ENCODE data around the gene AOX1.
A peak's percentile ranks its signal among the peaks of the same experiment; 100 is the strongest.

The AOX1 gene

GRCh38 chr2:200687922-200688920, 102.4 kb downstream of the AOX1 start:
- ATAC-seq (no peak), DNase-seq (no peak)
- H3K27ac Mint-ChIP-seq, result no peak overlapping the region
- peaks cover 0 to 4% of the 10 kb centered on the region in 2 donors for H3K9me3 Mint-ChIP-seq
- no peak overlapping the region for H3K4me3 Mint-ChIP-seq
- H3K4me1 Mint-ChIP-seq, result peaks cover 6% of the 10 kb centered on the region
- H3K27me3 Mint-ChIP-seq, result peaks cover 9% of the 10 kb centered on the region

DNA sequence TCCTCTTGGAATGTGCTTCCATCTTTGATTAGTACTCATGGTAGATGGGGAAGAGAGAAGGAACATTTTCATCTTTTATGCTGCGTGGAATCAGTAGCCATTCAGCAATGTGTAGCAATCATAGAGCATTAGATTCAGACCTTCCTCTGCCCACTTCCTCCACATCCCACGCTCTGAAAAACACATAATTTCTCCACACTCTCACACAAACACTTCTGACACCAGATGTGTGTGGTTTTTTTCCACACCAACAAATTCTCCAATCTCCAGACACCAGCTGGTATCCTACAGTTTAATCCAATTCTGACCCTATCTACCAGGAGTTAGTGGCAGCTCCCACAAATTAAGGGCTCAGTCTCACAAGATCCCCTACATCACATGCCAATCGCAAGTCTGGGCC, 103.3 kb downstream of the AOX1 start:
- peaks cover 0 to 4% of the 10 kb centered on the region in 2 donors for H3K9me3 Mint-ChIP-seq
- H3K27me3 Mint-ChIP-seq, result peaks cover 9% of the 10 kb centered on the region
- no peak overlapping the region for H3K4me3 Mint-ChIP-seq
- ATAC-seq, result no peak
- peaks cover 6% of the 10 kb centered on the region for H3K4me1 Mint-ChIP-seq
- H3K27ac Mint-ChIP-seq, result no peak overlapping the region
- no peak for DNase-seq

- Mint-ChIP-seq H3K4me1 (peaks cover 5% of the 10 kb centered on the region), H3K4me3 (no peak overlapping the region), H3K9me3 (no peaks in the 10 kb centered on the region), H3K27me3 (no peaks in the 10 kb centered on the region), H3K27ac (no peak overlapping the region)
- ATAC-seq (no peak), DNase-seq (no peak)
These were observed 108.1 kb downstream of the AOX1 start for GRCh38 chr2:200693836-200694470.

DNA sequence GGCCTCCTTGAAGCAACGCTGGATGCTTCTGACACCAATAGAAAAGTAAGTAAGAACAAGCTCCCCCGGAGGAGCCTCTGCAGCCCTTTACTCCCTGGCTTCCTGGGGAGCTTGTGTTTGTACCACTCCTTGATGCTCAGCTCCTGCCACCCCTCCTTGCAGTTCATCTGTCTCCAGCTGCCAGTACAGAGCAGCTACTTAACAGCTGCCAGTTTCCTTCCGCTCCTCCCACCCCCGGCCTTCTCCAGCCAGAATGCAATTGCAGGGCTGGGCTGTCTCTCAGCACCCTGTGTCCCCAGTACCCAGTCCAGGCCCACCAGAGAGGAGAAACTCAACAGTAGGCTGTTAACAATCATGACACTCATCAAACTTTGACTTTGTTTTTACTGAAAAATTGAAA, 109.4 kb downstream of the AOX1 start:
- Mint-ChIP-seq H3K4me1 (peaks cover 6% of the 10 kb centered on the region), H3K27ac (no peak overlapping the region), H3K27me3 (no peaks in the 10 kb centered on the region), H3K4me3 (no peak overlapping the region), H3K9me3 (no peaks in the 10 kb centered on the region)
- DNase-seq, result no peak
- ATAC-seq, result peak; percentile 39

GRCh38 chr2:200695601-200696000, 109.8 kb downstream of the AOX1 start:
- Mint-ChIP-seq H3K9me3 (no peaks in the 10 kb centered on the region), H3K4me3 (no peak overlapping the region), H3K4me1 (peaks cover 6% of the 10 kb centered on the region), H3K27me3 (no peaks in the 10 kb centered on the region), H3K27ac (no peak overlapping the region)
- no peak for DNase-seq
- no peak for ATAC-seq

GRCh38 chr2:200698217-200698616, 112.4 kb downstream of the AOX1 start:
- peaks cover 6% of the 10 kb centered on the region for H3K4me1 Mint-ChIP-seq
- H3K4me3 Mint-ChIP-seq, result no peak overlapping the region
- DNase-seq (no peak), ATAC-seq (no peak)
- no peaks in the 10 kb centered on the region for H3K27me3 Mint-ChIP-seq
- no peaks in the 10 kb centered on the region for H3K9me3 Mint-ChIP-seq
- H3K27ac Mint-ChIP-seq, result no peak overlapping the region

DNA sequence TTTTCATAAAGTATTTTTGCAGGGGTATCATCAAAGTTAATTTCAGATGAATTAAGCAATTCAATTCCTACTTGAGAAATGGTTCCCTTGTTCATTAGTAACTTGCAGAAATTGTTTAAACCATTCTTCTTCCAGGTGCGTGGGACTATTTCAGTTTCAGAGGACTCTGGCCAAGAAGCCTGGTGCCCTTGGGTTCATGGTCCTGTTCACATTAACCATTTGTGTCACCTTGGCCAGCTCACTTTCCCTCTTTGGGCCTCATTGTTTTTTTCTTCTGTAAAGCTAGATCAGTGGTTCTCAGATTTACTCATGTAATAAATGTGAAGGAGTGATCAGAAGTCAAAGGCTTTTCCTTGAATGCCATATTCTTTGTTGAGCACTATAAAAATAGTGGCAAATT, 113.5 kb downstream of the AOX1 start:
- H3K27me3 Mint-ChIP-seq, result peaks cover 8% of the 10 kb centered on the region
- no peaks in the 10 kb centered on the region for H3K9me3 Mint-ChIP-seq
- ATAC-seq, result no peak
- no peak overlapping the region for H3K27ac Mint-ChIP-seq
- DNase-seq, result no peak
- H3K4me1 Mint-ChIP-seq, result peaks cover 15% of the 10 kb centered on the region
- no peak overlapping the region for H3K4me3 Mint-ChIP-seq

DNA sequence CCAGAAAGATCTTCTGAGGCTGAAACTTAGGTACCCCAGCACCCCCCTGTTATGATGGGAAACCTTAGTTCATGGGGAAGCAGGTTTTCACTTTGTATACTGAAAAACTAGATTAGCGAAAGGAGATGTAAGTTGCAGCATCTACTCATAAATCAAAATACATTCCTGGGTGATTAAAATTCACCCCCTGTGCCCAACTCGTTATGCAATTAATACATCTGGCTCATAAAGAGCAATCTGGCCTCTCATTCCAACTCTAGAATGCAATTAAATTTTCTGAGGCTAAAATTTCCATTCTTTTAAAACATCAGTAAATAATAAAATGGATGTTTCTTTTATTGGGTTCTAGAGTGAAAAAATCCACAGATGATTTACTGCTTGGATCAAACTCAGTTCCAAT, 115.0 kb downstream of the AOX1 start:
- Mint-ChIP-seq H3K9me3 (no peaks in the 10 kb centered on the region), H3K27ac (no peak overlapping the region), H3K27me3 (peaks cover 8% of the 10 kb centered on the region), H3K4me1 (peaks cover 28% of the 10 kb centered on the region), H3K4me3 (no peak overlapping the region)
- ATAC-seq (no peak), DNase-seq (no peak)

DNA sequence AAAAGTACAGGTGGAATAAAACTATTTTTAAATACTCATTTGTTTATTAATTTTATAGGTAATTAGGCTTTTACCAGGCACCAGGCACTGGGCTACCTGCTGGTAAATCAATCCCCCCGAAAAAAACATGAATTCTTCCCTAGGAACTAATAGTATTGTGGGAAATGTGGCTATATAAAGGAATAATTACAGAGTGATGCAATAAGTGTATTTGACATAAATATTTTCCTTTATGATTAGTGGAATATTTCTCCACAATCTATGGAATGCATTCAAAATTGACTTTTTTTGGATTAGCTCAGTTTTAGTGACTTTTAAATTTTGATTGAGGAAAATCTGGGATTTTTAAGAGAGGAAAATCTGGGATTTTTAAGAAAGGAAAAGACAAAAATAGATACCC, 116.2 kb downstream of the AOX1 start:
- ATAC-seq, result no peak
- Mint-ChIP-seq H3K27ac (no peak overlapping the region), H3K9me3 (no peaks in the 10 kb centered on the region), H3K4me1 (peaks cover 31% of the 10 kb centered on the region), H3K27me3 (peaks cover 8% of the 10 kb centered on the region), H3K4me3 (no peak overlapping the region)
- DNase-seq, result no peak

GRCh38 chr2:200702646-200703118, 116.9 kb downstream of the AOX1 start:
- peak overlapping the region in 1 of 2 donors; percentile 90 for H3K27ac Mint-ChIP-seq
- peaks cover 8% of the 10 kb centered on the region for H3K27me3 Mint-ChIP-seq
- ATAC-seq (peak; percentile 56), DNase-seq (peak; percentile 38 to 62)
- no peaks in the 10 kb centered on the region for H3K9me3 Mint-ChIP-seq
- peak overlapping the region in 1 of 2 donors; percentile 53 for H3K4me3 Mint-ChIP-seq
- H3K4me1 Mint-ChIP-seq, result peaks cover 31% of the 10 kb centered on the region

- Mint-ChIP-seq H3K9me3 (no peaks in the 10 kb centered on the region), H3K4me1 (peaks cover 31% of the 10 kb centered on the region), H3K4me3 (peak overlapping the region in 1 of 2 donors; percentile 81), H3K27ac (peak overlapping the region in 1 of 2 donors; percentile 99), H3K27me3 (peaks cover 8% of the 10 kb centered on the region)
- DNase-seq, result peak in 1 of 2 donors; percentile 58
- peak; percentile 84 for ATAC-seq
These were observed 117.5 kb downstream of the AOX1 start for GRCh38 chr2:200703127-200703925.

DNA sequence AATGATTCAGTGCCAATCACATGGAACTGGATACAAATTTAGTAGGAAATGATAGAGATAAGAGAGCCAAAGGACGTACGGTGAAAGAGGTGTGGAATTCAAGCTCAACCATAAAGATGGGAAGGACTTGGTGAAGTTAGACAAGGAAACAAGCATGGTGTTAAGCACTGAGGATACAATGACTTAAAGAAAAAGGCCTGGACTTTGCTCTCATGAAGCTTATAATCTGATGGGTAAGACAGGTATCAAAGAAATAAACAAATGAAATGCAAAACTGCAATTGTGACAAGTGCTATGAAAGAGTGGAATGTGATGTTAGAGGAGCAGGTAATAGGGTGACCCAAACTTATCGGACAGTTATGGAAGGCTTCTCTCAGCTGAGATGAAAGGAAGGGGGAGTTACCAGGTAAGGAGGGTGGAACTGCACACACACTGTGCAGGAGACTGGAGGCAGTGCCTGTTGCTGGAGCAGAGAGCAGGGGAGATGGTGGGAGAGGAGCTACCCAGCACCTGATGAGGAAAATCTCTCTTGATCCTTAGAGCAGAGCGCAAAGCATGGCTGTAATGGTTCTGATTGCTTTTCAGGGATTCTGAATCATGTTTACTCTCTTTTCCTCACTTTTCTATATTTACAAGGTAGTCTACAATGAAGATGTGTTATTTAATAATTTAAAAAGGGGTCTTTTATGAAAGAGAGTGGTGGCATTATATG, 118.3 kb downstream of the AOX1 start:
- Mint-ChIP-seq H3K4me3 (peak overlapping the region in 1 of 2 donors; percentile 81), H3K27me3 (peaks cover 8% of the 10 kb centered on the region), H3K27ac (peak overlapping the region; percentile 39 to 99), H3K9me3 (no peaks in the 10 kb centered on the region), H3K4me1 (peaks cover 31% of the 10 kb centered on the region)
- ATAC-seq, result no peak
- DNase-seq, result no peak

DNA sequence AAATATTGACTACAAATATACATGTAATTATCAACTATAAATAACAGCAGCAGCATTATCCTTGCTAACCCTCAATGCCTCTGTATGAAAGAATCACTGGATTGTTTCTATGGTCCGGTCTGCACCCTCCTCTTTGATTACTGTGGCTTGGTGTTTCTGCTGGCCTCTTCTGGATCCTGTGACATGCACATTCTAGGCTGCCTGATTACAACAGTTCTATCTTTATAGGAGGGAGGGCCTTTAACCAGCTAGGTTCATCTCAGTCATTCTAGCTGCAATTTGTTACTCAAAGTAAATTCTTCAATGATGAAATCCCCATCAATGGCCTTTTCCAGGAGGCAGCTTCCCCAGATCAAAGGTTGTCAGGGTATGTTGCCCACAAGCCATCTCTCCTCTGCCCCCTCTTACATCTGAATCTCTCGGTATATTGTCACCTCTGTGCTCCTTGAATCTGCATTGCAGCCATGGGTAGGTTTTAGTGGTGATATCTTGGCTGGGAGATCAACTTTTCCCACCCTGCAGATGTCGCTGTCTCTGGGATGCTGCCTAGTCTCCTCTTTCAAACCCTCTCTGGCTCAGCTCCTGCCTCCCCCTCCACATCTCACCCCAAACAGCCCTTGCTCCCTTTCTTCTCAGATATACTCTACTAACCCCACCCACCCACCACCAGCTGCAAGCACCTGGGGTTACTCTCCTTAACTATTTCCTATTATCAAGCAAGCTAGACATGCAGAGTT, 119.7 kb downstream of the AOX1 start:
- Mint-ChIP-seq H3K27ac (peak overlapping the region in 1 of 2 donors; percentile 70), H3K4me1 (peaks cover 31% of the 10 kb centered on the region), H3K4me3 (peak overlapping the region; percentile 5 to 24), H3K27me3 (peaks cover 8% of the 10 kb centered on the region), H3K9me3 (no peaks in the 10 kb centered on the region)
- ATAC-seq, result peak; percentile 72
- DNase-seq, result peak in 1 of 2 donors; percentile 55

GRCh38 chr2:200708943-200709342, 123.1 kb downstream of the AOX1 start:
- ATAC-seq, result no peak
- H3K9me3 Mint-ChIP-seq, result no peaks in the 10 kb centered on the region
- peaks cover 50% of the 10 kb centered on the region for H3K4me1 Mint-ChIP-seq
- no peak for DNase-seq
- peak overlapping the region in 1 of 2 donors; percentile 96 for H3K27ac Mint-ChIP-seq
- H3K4me3 Mint-ChIP-seq, result no peak overlapping the region
- peaks cover 3% of the 10 kb centered on the region for H3K27me3 Mint-ChIP-seq

All from stimulated activated naive CD8-positive, alpha-beta T cell treated with anti-CD3 and anti-CD28 coated beads, Interleukin-15, amount 100 ng/mL, for 72 hours (primary cell).